HG03432 (cell line): Measurements from ENCODE around the gene RLF.

Experiments
- ATAC-seq: cut with Tn5 transposase; IDR thresholded peaks from one replicate; pipeline ENCODE4 v1.9.1; 2021; ENCODE audit warnings: mild to moderate bottlenecking, moderate library complexity; ENCODE audit not compliant: unreplicated experiment

The RLF gene

DNA sequence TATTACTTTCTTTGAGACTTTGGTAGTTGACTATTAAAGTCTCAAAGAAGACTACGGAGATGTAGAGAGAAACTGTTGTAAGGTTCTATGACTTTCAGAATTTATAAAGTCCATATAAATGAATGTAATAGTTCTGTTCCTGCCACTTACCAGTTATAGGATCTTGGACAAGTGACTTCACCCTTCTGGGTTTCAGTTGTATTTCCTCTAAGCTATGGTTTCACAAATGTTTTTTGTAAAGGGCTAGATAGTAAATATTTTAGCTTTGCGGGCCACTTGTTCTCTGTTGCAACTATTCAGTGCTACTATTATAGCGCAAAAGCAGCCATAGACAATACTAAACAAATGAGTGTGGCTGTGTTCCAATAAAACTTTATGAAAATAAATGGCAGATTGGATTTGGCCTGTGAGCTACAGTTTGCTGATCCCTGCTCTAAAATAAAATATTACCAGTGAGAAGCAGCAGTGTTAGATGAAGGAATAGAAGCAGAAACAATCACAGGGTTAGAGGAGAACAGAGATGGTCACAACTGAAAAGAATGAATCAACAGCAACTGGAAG lies 111.5 kb downstream of the RLF start:
- no peak for ATAC-seq

DNA sequence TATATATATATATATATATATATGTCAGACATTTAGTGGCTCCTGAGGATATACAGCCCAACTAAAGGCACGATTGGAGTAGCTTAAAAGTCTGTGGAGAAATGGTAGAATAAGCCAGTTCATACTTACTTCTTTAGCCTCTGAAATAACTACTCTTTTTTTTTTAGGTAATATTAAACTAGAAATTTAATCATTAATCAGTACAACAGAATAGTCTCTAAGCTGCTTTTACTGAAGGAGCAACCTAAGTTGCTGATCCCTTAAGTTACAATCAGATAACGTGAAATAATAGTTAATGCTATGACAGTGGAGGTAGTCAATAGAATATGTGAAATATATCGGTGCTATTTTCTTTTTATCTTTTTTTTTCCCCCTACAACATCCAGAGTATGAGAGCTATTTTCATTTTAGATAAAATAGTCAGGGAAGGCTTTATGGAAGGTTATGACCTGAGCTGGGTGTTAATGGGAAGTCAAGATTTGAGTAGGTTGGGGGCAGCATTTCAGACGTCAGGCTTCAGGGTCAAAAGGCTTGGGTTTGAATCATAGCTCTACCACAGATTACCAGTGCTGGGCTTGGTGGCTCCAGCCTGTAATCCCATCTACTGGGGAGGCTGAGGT lies 112.5 kb downstream of the RLF start:
- ATAC-seq: no peak

DNA sequence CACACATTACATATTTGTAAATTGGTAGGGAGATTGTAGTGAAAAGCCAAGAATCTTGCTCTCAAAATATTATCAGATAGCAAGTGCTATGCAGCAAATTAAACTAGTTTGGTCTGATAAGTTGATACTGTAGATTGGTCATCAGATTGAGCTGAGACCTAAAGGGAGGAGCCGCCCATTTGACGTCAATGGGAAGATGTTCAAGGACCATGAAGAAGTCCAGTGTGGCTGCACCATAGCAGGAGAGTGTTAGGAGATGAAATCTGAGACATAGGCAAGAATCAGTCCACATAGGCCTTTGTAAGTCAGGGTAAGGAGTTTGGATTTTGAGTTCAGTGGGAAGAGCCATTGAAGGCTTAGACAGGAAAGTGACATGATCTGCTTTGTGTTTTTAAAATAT lies 113.1 kb downstream of the RLF start:
- no peak for ATAC-seq

DNA sequence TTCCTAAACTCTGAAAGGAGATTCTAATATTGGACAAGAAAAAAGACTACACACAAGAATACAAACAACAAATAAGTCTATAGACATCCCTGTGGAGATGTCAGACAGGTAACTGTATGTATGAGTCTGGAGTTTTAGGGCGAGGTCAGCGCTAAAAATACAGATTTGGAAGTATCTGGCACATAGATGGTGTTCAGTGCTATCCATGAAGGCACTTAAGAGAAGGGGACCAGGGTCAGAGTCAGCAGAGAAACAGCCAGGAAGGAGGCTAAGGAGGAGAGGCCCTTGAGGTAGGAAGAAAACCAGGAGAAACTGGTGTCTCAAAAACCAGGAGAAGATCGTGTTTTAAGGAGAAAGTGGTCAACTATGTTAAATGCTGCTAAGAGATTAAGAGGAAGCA lies 114.9 kb downstream of the RLF start:
- no peak for ATAC-seq

DNA sequence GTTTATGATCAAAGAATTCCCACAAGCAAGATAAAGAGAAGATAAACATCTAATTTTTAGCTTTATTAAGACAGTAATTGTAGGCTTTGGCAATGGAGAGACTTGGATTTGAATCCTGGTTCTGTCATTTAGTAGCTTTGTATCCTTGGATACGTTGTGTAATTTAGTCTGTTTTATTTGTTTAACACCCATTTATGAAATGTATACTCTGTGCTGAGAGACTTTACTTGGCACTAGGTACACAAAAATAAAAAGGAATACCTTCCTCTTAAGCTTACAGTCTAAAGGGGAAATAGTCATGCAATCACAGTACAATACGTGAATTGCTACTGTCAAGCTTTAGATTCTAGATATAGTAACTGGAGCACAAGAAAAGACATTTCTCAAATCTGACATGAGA lies 120.7 kb downstream of the RLF start:
- ATAC-seq: no peak
